SK-N-SH treated with all-trans-retinoic acid at 6 μM for 48 hours (cell line): ENCODE measurements around the gene DPP6.

Experiments
- ATAC-seq: fragments of 200-7000 bp; cut with Tn5 transposase; 3 replicates; pipeline ENCODE4 v1.9.1; 2020; ENCODE audit warnings: mild to moderate bottlenecking, moderate library complexity
- CSDC2 ChIP-seq: fragments of 250-450 bp; sonication (Bioruptor Pico); IDR thresholded peaks from 2 replicates; pipeline ENCODE4 v1.5.0; 2020; ENCODE audit warnings: mild to moderate bottlenecking, moderate library complexity
- CSRNP3 ChIP-seq: fragments of 250-450 bp; sonication (Bioruptor Pico); IDR thresholded peaks from 2 replicates; pipeline ENCODE4 v1.5.1; 2021; ENCODE audit warnings: mild to moderate bottlenecking, moderate library complexity
- GLIS3 ChIP-seq: fragments of 250-450 bp; sonication (Bioruptor Pico); IDR thresholded peaks from 2 replicates; pipeline ENCODE4 v1.5.0; 2020; ENCODE audit warnings: mild to moderate bottlenecking, moderate library complexity
- ISL1 ChIP-seq: fragments of 250-450 bp; sonication (Bioruptor Pico); IDR thresholded peaks from 2 replicates; pipeline ENCODE4 v2.1.2; 2022; ENCODE audit warnings: mild to moderate bottlenecking, moderate library complexity
- OSR1 ChIP-seq: fragments of 250-450 bp; sonication (Bioruptor Pico); IDR thresholded peaks from 2 replicates; pipeline ENCODE4 v1.8.0; 2022; ENCODE audit warnings: moderate library complexity, mild to moderate bottlenecking, inconsistent platforms
- PATZ1 ChIP-seq: fragments of 250-450 bp; sonication (Bioruptor Pico); IDR thresholded peaks from 2 replicates; pipeline ENCODE4 v1.8.0; 2020; ENCODE audit warnings: mild to moderate bottlenecking, moderate library complexity, borderline replicate concordance
- POU6F1 ChIP-seq: fragments of 250-450 bp; sonication (Bioruptor Pico); IDR thresholded peaks from 2 replicates; pipeline ENCODE4 v1.8.0; 2021; ENCODE audit warnings: low read depth, mild to moderate bottlenecking, moderate library complexity, borderline replicate concordance
- PPARA ChIP-seq: fragments of 250-450 bp; sonication (Bioruptor Pico); IDR thresholded peaks from 2 replicates; pipeline ENCODE4 v1.5.0; 2020; ENCODE audit warnings: mild to moderate bottlenecking, borderline replicate concordance
- RARB ChIP-seq: fragments of 250-450 bp; sonication (Bioruptor Pico); IDR thresholded peaks from 2 replicates; pipeline ENCODE4 v1.8.0; 2021; ENCODE audit warnings: mild to moderate bottlenecking, moderate library complexity
- SNAI2 ChIP-seq: fragments of 250-450 bp; sonication (Bioruptor Pico); IDR thresholded peaks from 2 replicates; pipeline ENCODE4 v1.5.0; 2020; ENCODE audit warnings: mild to moderate bottlenecking, moderate library complexity
- TCF4 ChIP-seq: fragments of 250-450 bp; sonication (Bioruptor Pico); IDR thresholded peaks from 2 replicates; pipeline ENCODE4 v1.8.0; 2021; ENCODE audit warnings: mild to moderate bottlenecking, moderate library complexity, borderline replicate concordance
- TOX ChIP-seq: fragments of 250-450 bp; sonication (Bioruptor Pico); IDR thresholded peaks from 2 replicates; pipeline ENCODE4 v1.8.0; 2021; ENCODE audit warnings: mild to moderate bottlenecking, moderate library complexity, borderline replicate concordance
- TSHZ2 ChIP-seq: fragments of 250-450 bp; sonication (Bioruptor Pico); IDR thresholded peaks from 2 replicates; pipeline ENCODE4 v1.5.0; 2020; ENCODE audit warnings: mild to moderate bottlenecking, moderate library complexity
- ZFP3 ChIP-seq: fragments of 250-450 bp; sonication (Bioruptor Pico); IDR thresholded peaks from 2 replicates; pipeline ENCODE4 v1.5.0; 2020; ENCODE audit warnings: mild to moderate bottlenecking, moderate library complexity
- ZNF565 ChIP-seq: fragments of 450-650 bp; formaldehyde crosslinking; conservative IDR thresholded peaks from 2 replicates; pipeline ENCODE4 v1.5.0; 2020; ENCODE audit warnings: low read depth, mild to moderate bottlenecking, moderate library complexity
- ZNF8 ChIP-seq: fragments of 450-650 bp; formaldehyde crosslinking; IDR thresholded peaks from 2 replicates; pipeline ENCODE4 v1.5.0; 2020; ENCODE audit warnings: mild to moderate bottlenecking, moderate library complexity

The DPP6 gene

GRCh38 chr7:154896076-154896475 is 843.9 kb downstream of the DPP6 start (continued):
- TF ChIP-seq PATZ1 (CRISPR knock-in tag) (no peak), SNAI2 (CRISPR knock-in tag) (no peak), TCF4 (no peak), PPARA (CRISPR knock-in tag) (no peak), ISL1 (no peak), ZNF8 (no peak)

- ATAC-seq = no peak
- no peak for TF ChIP-seq CSRNP3 (CRISPR knock-in tag)
Measured at GRCh38 chr7:154898973-154899855, 847.0 kb downstream of the DPP6 start.

GRCh38 chr7:154899862-154900261 is 847.7 kb downstream of the DPP6 start:
- ATAC-seq = no peak

GRCh38 chr7:154902600-154903082 is 850.4 kb downstream of the DPP6 start:
- no peak for ATAC-seq
- TF ChIP-seq CSRNP3 (CRISPR knock-in tag) = no peak

More at GRCh38 chr7:154899862-154900261, 847.7 kb downstream of the DPP6 start:
- no peak for TF ChIP-seq OSR1 (CRISPR knock-in tag)

GRCh38 chr7:154903083-154903731 is 851.0 kb downstream of the DPP6 start:
- no peak for ATAC-seq
- no peak for TF ChIP-seq ZFP3 (CRISPR knock-in tag)
- TF ChIP-seq TOX = no peak
- no peak for TF ChIP-seq CSDC2 (CRISPR knock-in tag)
- no peak for TF ChIP-seq RARB
- no peak for TF ChIP-seq GLIS3 (CRISPR knock-in tag)
- no peak for TF ChIP-seq TSHZ2
- TF ChIP-seq ZNF565 (CRISPR knock-in tag) = no peak
- no peak for TF ChIP-seq ISL1

- ATAC-seq = no peak
- TF ChIP-seq PATZ1 (CRISPR knock-in tag) = no peak
- TF ChIP-seq ZNF565 (CRISPR knock-in tag) = no peak
- TF ChIP-seq POU6F1 (CRISPR knock-in tag) = no peak
- TF ChIP-seq, all 23 proteins: peak for 0
Measured at GRCh38 chr7:154905146-154905545, 852.9 kb downstream of the DPP6 start.
